HCT116 (cell line): ENCODE results near the gene BAX. TPM values are rescaled to one million over a fixed set of nuclear protein-coding genes. Genes with fewer than 3 reads are reported as not detected.

Source experiments
- ATAC-seq: fragments of 200-7000 bp; cut with Tn5 transposase; 2 replicates; pipeline ENCODE4 v1.9.1; 2020; ENCODE audit warnings: mild to moderate bottlenecking, moderate library complexity
- BruUV-seq: library from RNA; stranded (reverse); fragments of 400-500 nt; replicated peaks from 2 replicates; lab custom pipeline; 2021; lab: Mats Ljungman, UMichigan
- CTCF ChIA-PET: fragments of 300-600 bp; sonication (Branson Sonifier 250); formaldehyde crosslinking; loops from one replicate; lab custom pipeline; 2021; ENCODE audit warnings: antibody characterized with exemption; lab: Charles Lee
- POLR2A ChIA-PET: fragments of 300-600, 350-600 bp; sonication (Branson Sonifier 250); formaldehyde crosslinking; loops from one replicate; lab custom pipeline; 2021; ENCODE audit warnings: antibody characterized with exemption; lab: Charles Lee
- RAD21 ChIA-PET, 2 experiments: fragments of 300-600 bp; sonication (Branson Sonifier 250); formaldehyde crosslinking; loops; one replicate each; lab custom pipeline; 2023; ENCODE audit warnings: low total read pairs in 2 of 2; ENCODE audit not compliant: uncharacterized antibody in 2 of 2, unreplicated experiment in 2 of 2, low non-redundant PET in 1 of 2; lab: Charles Lee
- DNase-seq: peaks from one replicate; pipeline ENCODE4 v3.0.0-alpha.2; 2010; ENCODE audit warnings: low read depth, low spot score
- H2AFZ ChIP-seq: fragments of 200-600 bp; shearing (Covaris generic), sonication (generic); 2 replicates; pipeline ENCODE4 v1.6.1; 2017; ENCODE audit warnings: low read depth, mixed run types, mixed read lengths, antibody characterized with exemption, low read length; ENCODE audit not compliant: poor library complexity, severe bottlenecking
- H3K27ac ChIP-seq: 2 replicates; pipeline ENCODE4 v1.5.1; 2012; ENCODE audit warnings: low read depth, low read length
- H3K27me3 ChIP-seq: fragments of 200-600 bp; sonication (generic); 2 replicates; pipeline ENCODE4 v1.6.1; 2016; ENCODE audit warnings: mixed run types, low read length, mixed read lengths; ENCODE audit not compliant: insufficient read depth
- H3K36me3 ChIP-seq, 2 experiments: fragments of 200-500 bp in 1 of 2; fragments of 200-600 bp in 1 of 2; sonication (Bioruptor generic) in 1 of 2; sonication (generic) in 1 of 2; 2 replicates each; pipeline versions ENCODE4 v1.5.1 to v1.6.1; 2014 to 2016; ENCODE audit warnings: low read length in 2 of 2, inconsistent platforms in 1 of 2, mixed read lengths in 1 of 2, mixed run types in 1 of 2; ENCODE audit not compliant: insufficient read depth in 2 of 2, control insufficient read depth in 1 of 2
- H3K4me1 ChIP-seq, 2 experiments: fragments of 200-600 bp in 1 of 2; sonication (generic) in 1 of 2; 2 replicates each; pipeline versions ENCODE4 v1.5.1 to v1.6.1; 2012 to 2017; ENCODE audit warnings: low read length in 2 of 2, inconsistent platforms in 1 of 2, mild to moderate bottlenecking in 1 of 2, mixed read lengths in 1 of 2, mixed run types in 1 of 2, moderate library complexity in 1 of 2; ENCODE audit not compliant: insufficient read depth in 2 of 2, control insufficient read depth in 1 of 2
- H3K4me2 ChIP-seq: fragments of 200-600 bp; sonication (generic); 2 replicates; pipeline ENCODE4 v1.6.1; 2017; ENCODE audit warnings: mixed run types, low read length, mixed read lengths
- H3K4me3 ChIP-seq, 2 experiments: fragments of 200-600 bp in 1 of 2; sonication (generic) in 1 of 2; replicated peaks in 1 of 2; 2 replicates each; pipeline ENCODE4 v1.5.1; 2011 to 2016; ENCODE audit warnings: low read length in 2 of 2, control low read depth in 1 of 2, low read depth in 1 of 2, mild to moderate bottlenecking in 1 of 2, mixed read lengths in 1 of 2, mixed run types in 1 of 2
- H3K79me2 ChIP-seq: fragments of 200-600 bp; sonication (generic); 2 replicates; pipeline ENCODE4 v1.6.1; 2017; ENCODE audit warnings: mild to moderate bottlenecking, mixed run types, low read length, moderate library complexity, mixed read lengths; ENCODE audit not compliant: insufficient read depth
- H3K9ac ChIP-seq: fragments of 200-600 bp; sonication (generic); 2 replicates; pipeline ENCODE4 v1.6.1; 2016; ENCODE audit warnings: low read length, mixed read lengths
- H3K9me2 ChIP-seq: fragments of 200-600 bp; sonication (generic), shearing (Covaris generic); 2 replicates; pipeline ENCODE4 v1.6.1; 2017; ENCODE audit warnings: mixed run types, mild to moderate bottlenecking, moderate library complexity; ENCODE audit not compliant: insufficient read depth
- H3K9me3 ChIP-seq, 2 experiments: fragments of 200-500 bp in 1 of 2; fragments of 200-600 bp in 1 of 2; sonication (Bioruptor generic) in 1 of 2; sonication (generic) in 1 of 2; 2 replicates each; pipeline ENCODE4 v1.6.1; 2014 to 2017; ENCODE audit warnings: low read length in 2 of 2, mixed read lengths in 2 of 2, inconsistent platforms in 1 of 2, low read depth in 1 of 2, mild to moderate bottlenecking in 1 of 2, mixed run types in 1 of 2, moderate library complexity in 1 of 2; ENCODE audit not compliant: control insufficient read depth in 1 of 2, insufficient read depth in 1 of 2
- H4K20me1 ChIP-seq: fragments of 200-600 bp; sonication (generic), shearing (Covaris generic); 2 replicates; pipeline ENCODE4 v1.6.1; 2017; ENCODE audit warnings: mixed run types, mild to moderate bottlenecking, moderate library complexity; ENCODE audit not compliant: insufficient read depth
- CBX3 ChIP-seq: IDR thresholded peaks from 2 replicates; pipeline ENCODE4 v1.6.1; 2012; ENCODE audit warnings: low read depth
- CEBPB ChIP-seq: IDR thresholded peaks from 2 replicates; pipeline ENCODE4 v1.6.1; 2012; ENCODE audit warnings: low read depth
- EZH2phosphoT487 ChIP-seq: fragments of 200-600 bp; IDR thresholded peaks from 2 replicates; pipeline ENCODE4 v1.6.1; 2018; ENCODE audit warnings: antibody characterized with exemption, borderline replicate concordance
- POLR2A ChIP-seq: IDR thresholded peaks from 2 replicates; pipeline ENCODE4 v1.7.0; 2011; ENCODE audit warnings: borderline replicate concordance; ENCODE audit not compliant: insufficient read depth, insufficient read length; ENCODE audit errors: extremely low read depth
- POLR2AphosphoS5 ChIP-seq: IDR thresholded peaks from 2 replicates; pipeline ENCODE4 v1.6.1; 2011; ENCODE audit warnings: mild to moderate bottlenecking, low read depth, low read length, moderate library complexity
- SIN3A ChIP-seq: IDR thresholded peaks from 2 replicates; pipeline ENCODE4 v1.6.1; 2012; ENCODE audit warnings: low read depth
- SRF ChIP-seq: IDR thresholded peaks from 2 replicates; pipeline ENCODE4 v1.6.1; 2012; ENCODE audit warnings: low read depth
- TCF7L2 ChIP-seq: IDR thresholded peaks from 2 replicates; pipeline ENCODE4 v1.7.0; 2011; ENCODE audit warnings: borderline replicate concordance, inconsistent platforms; ENCODE audit not compliant: insufficient read depth, insufficient read length; ENCODE audit errors: extremely low read depth
- ZFX ChIP-seq: fragments of 450-650 bp; IDR thresholded peaks from 2 replicates; pipeline ENCODE4 v1.6.1; 2017
- ZNF274 ChIP-seq: fragments of 200-500 bp; sonication (Bioruptor generic); IDR thresholded peaks from 2 replicates; pipeline ENCODE4 v1.6.1; 2014; ENCODE audit warnings: mild to moderate bottlenecking, low read depth, low read length, inconsistent platforms
- intact Hi-C: fragments of 100-400 bp; cut with micrococcal nuclease; formaldehyde crosslinking; loops from 2 replicates; pipeline ENCODE4 v1.10.0; 2022
- total RNA-seq: library from RNA; stranded (reverse); gene quantifications from one replicate; pipeline ENCODE4 v1.2.1, GENCODE V29; 2021; ENCODE audit not compliant: unreplicated experiment
- TF ChIP-seq, protein P1 (sequence below), 3 experiments: fragments of 200-600 bp in 1 of 3; sonication (generic) in 1 of 3; IDR thresholded peaks in 2 of 3; conservative IDR thresholded peaks in 1 of 3; 2 replicates each; pipeline ENCODE4 v1.5.1; 2012 to 2017; ENCODE audit warnings: low read depth in 2 of 3, low read length in 2 of 3, antibody characterized with exemption in 1 of 3, borderline replicate concordance in 1 of 3, control low read depth in 1 of 3, mild to moderate bottlenecking in 1 of 3, mixed read lengths in 1 of 3, mixed run types in 1 of 3, moderate library complexity in 1 of 3; ENCODE audit not compliant: insufficient read depth in 1 of 3
- TF ChIP-seq, protein P2 (sequence below): IDR thresholded peaks from 2 replicates; pipeline ENCODE4 v1.6.1; 2012

BAX gene
- total RNA-seq, 1 experiment from 2014 or later, result 96.4 TPM

- no peak for TF ChIP-seq POLR2AphosphoS5
- TF ChIP-seq EZH2phosphoT487, result no peak
- TF ChIP-seq CEBPB, result no peak
Observed at GRCh38 chr19:48955308-48955958, 758 bp downstream of the BAX start (continued).

DNA sequence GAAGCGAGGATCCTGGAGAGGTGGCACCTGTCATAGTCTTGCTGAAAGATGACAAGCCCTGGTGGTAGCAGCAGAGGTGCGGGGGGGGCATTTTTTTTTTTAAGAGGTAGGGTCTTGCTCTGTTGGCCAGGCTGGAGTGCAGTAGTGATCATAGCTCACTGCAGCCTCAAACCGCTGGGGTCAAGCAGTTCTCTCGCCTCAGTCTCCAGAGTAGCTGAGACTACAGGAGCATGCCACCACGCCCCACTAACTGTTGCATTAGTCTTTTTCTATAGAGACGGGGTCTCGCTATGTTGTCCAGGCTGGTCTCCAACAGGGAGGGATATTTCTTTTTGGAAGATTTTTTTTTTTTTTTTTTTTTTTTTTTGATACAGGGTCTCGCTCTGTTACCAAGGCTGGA is 3.3 kb downstream of the BAX start:
- Histone ChIP-seq H3K4me3 (no peak overlapping the region), H2AFZ (no peak overlapping the region), H3K4me1 (peaks cover 23 to 45% of the 10 kb centered on the region in 2 experiments), H3K79me2 (peaks cover 16% of the 10 kb centered on the region), H3K9me3 (no peaks in the 10 kb centered on the region), H3K36me3 (peaks cover 0 to 4% of the 10 kb centered on the region in 2 experiments; a peak in 1 of 4 replicates), H3K27me3 (no peaks in the 10 kb centered on the region), H3K9ac (no peak overlapping the region), H3K9me2 (no peaks in the 10 kb centered on the region), H4K20me1 (no peaks in the 10 kb centered on the region), H3K27ac (no peak overlapping the region), H3K4me2 (no peak overlapping the region)
- ATAC-seq (no peak), DNase-seq (no peak)
- ChIA-PET CTCF (no interaction called here), POLR2A (no interaction called here), RAD21 (no interaction called here)
- intact Hi-C loops, result no loop called here
- no peak for TF ChIP-seq SRF
- TF ChIP-seq, protein P1, sequence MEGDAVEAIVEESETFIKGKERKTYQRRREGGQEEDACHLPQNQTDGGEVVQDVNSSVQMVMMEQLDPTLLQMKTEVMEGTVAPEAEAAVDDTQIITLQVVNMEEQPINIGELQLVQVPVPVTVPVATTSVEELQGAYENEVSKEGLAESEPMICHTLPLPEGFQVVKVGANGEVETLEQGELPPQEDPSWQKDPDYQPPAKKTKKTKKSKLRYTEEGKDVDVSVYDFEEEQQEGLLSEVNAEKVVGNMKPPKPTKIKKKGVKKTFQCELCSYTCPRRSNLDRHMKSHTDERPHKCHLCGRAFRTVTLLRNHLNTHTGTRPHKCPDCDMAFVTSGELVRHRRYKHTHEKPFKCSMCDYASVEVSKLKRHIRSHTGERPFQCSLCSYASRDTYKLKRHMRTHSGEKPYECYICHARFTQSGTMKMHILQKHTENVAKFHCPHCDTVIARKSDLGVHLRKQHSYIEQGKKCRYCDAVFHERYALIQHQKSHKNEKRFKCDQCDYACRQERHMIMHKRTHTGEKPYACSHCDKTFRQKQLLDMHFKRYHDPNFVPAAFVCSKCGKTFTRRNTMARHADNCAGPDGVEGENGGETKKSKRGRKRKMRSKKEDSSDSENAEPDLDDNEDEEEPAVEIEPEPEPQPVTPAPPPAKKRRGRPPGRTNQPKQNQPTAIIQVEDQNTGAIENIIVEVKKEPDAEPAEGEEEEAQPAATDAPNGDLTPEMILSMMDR (IDR thresholded peaks at IDR 0.05 in 2 of 3, conservative IDR thresholded peaks at IDR 0.05 in 1 of 3; ENCODE audit: borderline replicate concordance in 1 of 3, insufficient read depth in 1 of 3, low read depth in 2 of 3, low read length in 2 of 3), result no peak
- TF ChIP-seq POLR2A, result no peak
- TF ChIP-seq, protein P2, sequence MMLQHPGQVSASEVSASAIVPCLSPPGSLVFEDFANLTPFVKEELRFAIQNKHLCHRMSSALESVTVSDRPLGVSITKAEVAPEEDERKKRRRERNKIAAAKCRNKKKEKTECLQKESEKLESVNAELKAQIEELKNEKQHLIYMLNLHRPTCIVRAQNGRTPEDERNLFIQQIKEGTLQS, result no peak
- TF ChIP-seq SIN3A, result no peak
- TF ChIP-seq TCF7L2, result no peak
- TF ChIP-seq ZFX, result no peak
- TF ChIP-seq EZH2phosphoT487, result no peak
- TF ChIP-seq CBX3, result no peak
- TF ChIP-seq ZNF274, result no peak
- no TSS peak for BruUV-seq
